ENCODE results near the gene KAZN. TPM values are rescaled to one million over a fixed set of nuclear protein-coding genes. Genes with fewer than 3 reads are reported as not detected.

Gene KAZN
- total and polyA plus RNA-seq, 2 of the 8 experiments (the other 6 are each of a cell fraction or from before 2014, with no cell fraction given), result 3.7 to 11.8 TPM

- Histone ChIP-seq H2BK12ac (ENCODE audit: low read depth, low read length) (no peak overlapping the region), H2BK120ac (replicated peaks; ENCODE audit: low read depth, low read length) (no peak overlapping the region), H3K56ac (replicated peaks; ENCODE audit: insufficient read length, low read depth, low read length) (no peak overlapping the region), H3K23ac (ENCODE audit: insufficient read length) (no peak overlapping the region), H3K4ac (replicated peaks; ENCODE audit: insufficient read length, low read depth, low read length) (no peak overlapping the region), H3K18ac (ENCODE audit: extremely low read depth, low read length) (no peak overlapping the region), H3K4me1 (replicated peaks in 1 of 4; ENCODE audit: control insufficient read depth in 3 of 4, insufficient read depth in 4 of 4, low read length in 3 of 4) (no peaks in the 10 kb centered on the region), H3K4me3 (ENCODE audit: extremely low read depth in 1 of 4, insufficient read depth in 2 of 4, low read depth in 3 of 4, low read length in 4 of 4) (no peak overlapping the region), H3K27me3 (replicated peaks in 1 of 4; ENCODE audit: control insufficient read depth in 3 of 4, extremely low read depth in 1 of 4, insufficient read depth in 3 of 4, low read length in 3 of 4) (no peaks in the 10 kb centered on the region; a peak in 1 of 7 replicates), H2AFZ (ENCODE audit: low read length) (no peak overlapping the region), H2AK5ac (ENCODE audit: low read depth, low read length) (no peak overlapping the region), H2BK15ac (ENCODE audit: low read length) (no peak overlapping the region), H4K8ac (ENCODE audit: extremely low read depth, insufficient read depth, low read length) (no peak overlapping the region), H3K9ac (replicated peaks in 1 of 4; ENCODE audit: extremely low read depth in 1 of 4, low read depth in 3 of 4, low read length in 3 of 4) (no peak overlapping the region), H4K20me1 (replicated peaks in 1 of 2; ENCODE audit: control insufficient read depth in 1 of 2, insufficient read depth in 2 of 2, low read length in 2 of 2) (peaks cover 0 to 2% of the 10 kb centered on the region in 2 experiments), H3K9me3 (ENCODE audit: insufficient read depth in 2 of 2, low read depth in 1 of 2, low read length in 1 of 2) (no peaks in the 10 kb centered on the region), H4K91ac (replicated peaks; ENCODE audit: insufficient read length, low read length) (no peak overlapping the region), H2BK5ac (ENCODE audit: low read depth, low read length) (no peak overlapping the region), H3K27ac (ENCODE audit: low read depth, low read length) (no peak overlapping the region), H2BK20ac (ENCODE audit: low read length) (no peak overlapping the region), H3K14ac (ENCODE audit: insufficient read length) (no peak overlapping the region), H3K4me2 (ENCODE audit: insufficient read depth in 1 of 2, low read depth in 2 of 2, low read length in 2 of 2) (no peak overlapping the region), H4K5ac (ENCODE audit: insufficient read length, low read depth, low read length) (no peak overlapping the region), H3K36me3 (ENCODE audit: control insufficient read depth in 2 of 4, insufficient read depth in 4 of 4, low read length in 3 of 4) (no peaks in the 10 kb centered on the region), H3K23me2 (ENCODE audit: low read depth, low read length) (peaks cover 3% of the 10 kb centered on the region; the same call in 1 of the 2 replicates), H3K79me1 (ENCODE audit: low read depth, low read length) (no peaks in the 10 kb centered on the region), H3K79me2 (ENCODE audit: control insufficient read depth in 1 of 2, insufficient read depth in 2 of 2, low read length in 2 of 2) (no peaks in the 10 kb centered on the region)
- WGBS, 2 experiments (ENCODE audit: extremely low coverage in 1 of 2, insufficient coverage in 1 of 2, insufficient read length in 1 of 2, insufficient replicate concordance in 2 of 2, low coverage in 1 of 2, low lambda C conversion rate in 2 of 2, missing lambda C conversion rate in 1 of 2), result 90% methylated on average over 3 of the region's 3 CpGs; no CpG with 5 or more reads in 1 of the 2 experiments
- DNase-seq (ENCODE audit: low read depth in 1 of 2, low spot score in 2 of 2) (no peak), FAIRE-seq (no peak)
- CTCF ChIA-PET (ENCODE audit: partially characterized antibody), result interaction anchor here (0.8 to 1.2 kb wide), 2 partner anchors 10 to 615 kb away, joined by 3 read pairs; no protein-coding TSS in a partner anchor
- TF ChIP-seq SP1 (IDR thresholded peaks at IDR 0.05; ENCODE audit: low read depth, low read length), result no peak
- TF ChIP-seq TEAD4 (IDR thresholded peaks at IDR 0.05; ENCODE audit: low read depth, low read length), result no peak
- TF ChIP-seq CEBPB (IDR thresholded peaks at IDR 0.05; ENCODE audit: low read depth, low read length), result no peak
- TF ChIP-seq TAF1 (IDR thresholded peaks at IDR 0.05; ENCODE audit: low read depth, low read length), result no peak
- no peak for TF ChIP-seq SIN3A (conservative IDR thresholded peaks at IDR 0.05 in 1 of 2, IDR thresholded peaks at IDR 0.05 in 1 of 2; ENCODE audit: low read depth in 1 of 2, low read length in 2 of 2)
- TF ChIP-seq CBX8 (IDR thresholded peaks at IDR 0.05; ENCODE audit: borderline replicate concordance, low read depth, low read length), result no peak
- TF ChIP-seq, protein P1, sequence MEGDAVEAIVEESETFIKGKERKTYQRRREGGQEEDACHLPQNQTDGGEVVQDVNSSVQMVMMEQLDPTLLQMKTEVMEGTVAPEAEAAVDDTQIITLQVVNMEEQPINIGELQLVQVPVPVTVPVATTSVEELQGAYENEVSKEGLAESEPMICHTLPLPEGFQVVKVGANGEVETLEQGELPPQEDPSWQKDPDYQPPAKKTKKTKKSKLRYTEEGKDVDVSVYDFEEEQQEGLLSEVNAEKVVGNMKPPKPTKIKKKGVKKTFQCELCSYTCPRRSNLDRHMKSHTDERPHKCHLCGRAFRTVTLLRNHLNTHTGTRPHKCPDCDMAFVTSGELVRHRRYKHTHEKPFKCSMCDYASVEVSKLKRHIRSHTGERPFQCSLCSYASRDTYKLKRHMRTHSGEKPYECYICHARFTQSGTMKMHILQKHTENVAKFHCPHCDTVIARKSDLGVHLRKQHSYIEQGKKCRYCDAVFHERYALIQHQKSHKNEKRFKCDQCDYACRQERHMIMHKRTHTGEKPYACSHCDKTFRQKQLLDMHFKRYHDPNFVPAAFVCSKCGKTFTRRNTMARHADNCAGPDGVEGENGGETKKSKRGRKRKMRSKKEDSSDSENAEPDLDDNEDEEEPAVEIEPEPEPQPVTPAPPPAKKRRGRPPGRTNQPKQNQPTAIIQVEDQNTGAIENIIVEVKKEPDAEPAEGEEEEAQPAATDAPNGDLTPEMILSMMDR (IDR thresholded peaks at IDR 0.05; ENCODE audit: control extremely low read depth in 1 of 3, insufficient read depth in 1 of 3, low read depth in 1 of 3, low read length in 3 of 3), result no peak
- no peak for TF ChIP-seq USF2 (IDR thresholded peaks at IDR 0.05; ENCODE audit: low read length)
- TF ChIP-seq GTF2F1 (IDR thresholded peaks at IDR 0.05; ENCODE audit: borderline replicate concordance, low read depth, low read length), result no peak
- POLR2A ChIA-PET (ENCODE audit: partially characterized antibody), result no interaction called here
These were observed 20.3 kb upstream of the KAZN start for GRCh38 chr1:14578156-14578555.
